GM06990 (cell line): ENCODE measurements around the gene LAMC1.

Experiments used
- DNase-seq: peaks from one replicate; pipeline ENCODE4 v3.0.0-alpha.2; 2011; ENCODE audit not compliant: insufficient read length; ENCODE audit errors: extremely low read depth
- H3K27me3 ChIP-seq: replicated peaks from 2 replicates; pipeline ENCODE4 v1.6.0; 2011; ENCODE audit warnings: low read length; ENCODE audit not compliant: control insufficient read depth, insufficient read depth
- H3K36me3 ChIP-seq: 2 replicates; pipeline ENCODE4 v1.5.1; 2011; ENCODE audit warnings: low read length; ENCODE audit not compliant: control insufficient read depth, insufficient read depth
- H3K4me3 ChIP-seq: replicated peaks from 2 replicates; pipeline ENCODE4 v1.5.1; 2011; ENCODE audit warnings: low read depth, mild to moderate bottlenecking, control low read depth, low read length
- TF ChIP-seq, protein P1 (sequence below): IDR thresholded peaks from 2 replicates; pipeline ENCODE4 v1.5.1; 2011; ENCODE audit warnings: low read length, control low read depth, mild to moderate bottlenecking, inconsistent platforms; ENCODE audit not compliant: insufficient read depth, poor library complexity, severe bottlenecking

Gene LAMC1

GRCh38 chr1:183081402-183082120 lies 58.3 kb downstream of the LAMC1 start:
- Histone ChIP-seq H3K36me3 (no peaks in the 10 kb centered on the region), H3K27me3 (no peaks in the 10 kb centered on the region), H3K4me3 (no peak overlapping the region)
- TF ChIP-seq, protein P1, sequence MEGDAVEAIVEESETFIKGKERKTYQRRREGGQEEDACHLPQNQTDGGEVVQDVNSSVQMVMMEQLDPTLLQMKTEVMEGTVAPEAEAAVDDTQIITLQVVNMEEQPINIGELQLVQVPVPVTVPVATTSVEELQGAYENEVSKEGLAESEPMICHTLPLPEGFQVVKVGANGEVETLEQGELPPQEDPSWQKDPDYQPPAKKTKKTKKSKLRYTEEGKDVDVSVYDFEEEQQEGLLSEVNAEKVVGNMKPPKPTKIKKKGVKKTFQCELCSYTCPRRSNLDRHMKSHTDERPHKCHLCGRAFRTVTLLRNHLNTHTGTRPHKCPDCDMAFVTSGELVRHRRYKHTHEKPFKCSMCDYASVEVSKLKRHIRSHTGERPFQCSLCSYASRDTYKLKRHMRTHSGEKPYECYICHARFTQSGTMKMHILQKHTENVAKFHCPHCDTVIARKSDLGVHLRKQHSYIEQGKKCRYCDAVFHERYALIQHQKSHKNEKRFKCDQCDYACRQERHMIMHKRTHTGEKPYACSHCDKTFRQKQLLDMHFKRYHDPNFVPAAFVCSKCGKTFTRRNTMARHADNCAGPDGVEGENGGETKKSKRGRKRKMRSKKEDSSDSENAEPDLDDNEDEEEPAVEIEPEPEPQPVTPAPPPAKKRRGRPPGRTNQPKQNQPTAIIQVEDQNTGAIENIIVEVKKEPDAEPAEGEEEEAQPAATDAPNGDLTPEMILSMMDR: no peak
- no peak for DNase-seq

GRCh38 chr1:183082650-183083049 lies 59.4 kb downstream of the LAMC1 start:
- DNase-seq: no peak
- H3K36me3 ChIP-seq: no peaks in the 10 kb centered on the region
- TF ChIP-seq, protein P1: no peak
- H3K27me3 ChIP-seq: no peaks in the 10 kb centered on the region
- H3K4me3 ChIP-seq: no peak overlapping the region

- TF ChIP-seq, protein P1: no peak
- no peak overlapping the region for H3K4me3 ChIP-seq
- no peaks in the 10 kb centered on the region for H3K36me3 ChIP-seq
- DNase-seq: no peak
- H3K27me3 ChIP-seq: no peaks in the 10 kb centered on the region
Observed at GRCh38 chr1:183087001-183087400, 63.8 kb downstream of the LAMC1 start.

- H3K4me3 ChIP-seq: no peak overlapping the region
- H3K36me3 ChIP-seq: no peaks in the 10 kb centered on the region
- no peak for DNase-seq
- no peaks in the 10 kb centered on the region for H3K27me3 ChIP-seq
- TF ChIP-seq, protein P1: no peak
Observed at GRCh38 chr1:183089025-183089639, 65.9 kb downstream of the LAMC1 start.

DNA sequence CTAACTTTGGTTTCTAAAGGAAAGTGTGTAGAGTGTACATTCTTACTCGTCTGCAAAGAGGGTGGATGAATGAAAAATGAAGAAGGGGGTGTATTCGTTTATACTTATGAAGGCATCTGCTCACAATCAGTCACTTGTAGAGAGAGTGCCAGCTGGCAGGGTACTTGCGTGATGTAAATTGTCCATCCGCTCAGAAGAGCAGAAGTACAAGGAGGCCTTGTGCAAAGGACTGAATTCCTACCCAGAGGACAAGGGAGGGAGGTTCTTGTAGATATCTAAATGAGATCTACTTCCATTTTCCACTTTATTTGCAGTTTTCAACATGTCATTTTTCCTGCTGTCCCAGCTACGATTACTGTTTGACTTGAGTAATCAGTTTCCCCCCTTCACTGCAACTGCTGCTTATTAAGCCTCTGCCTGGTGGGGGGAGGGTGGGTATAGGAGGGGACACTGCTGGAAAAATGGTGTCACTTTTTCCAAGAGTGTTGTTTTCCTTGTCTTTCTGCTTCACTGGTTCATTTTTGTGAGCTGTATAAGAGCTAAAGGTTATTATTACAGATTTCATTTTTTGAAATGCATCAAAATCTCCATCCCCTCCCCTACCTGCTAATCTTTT lies 67.3 kb downstream of the LAMC1 start:
- no peak overlapping the region for H3K4me3 ChIP-seq

More for the DNA sequence above, 67.3 kb downstream of the LAMC1 start:
- TF ChIP-seq, protein P1: no peak
- DNase-seq: no peak
- H3K27me3 ChIP-seq: no peaks in the 10 kb centered on the region
- no peaks in the 10 kb centered on the region for H3K36me3 ChIP-seq
